Smooth muscle cell (in vitro differentiated cells): ENCODE data around the gene SYMPK. TPM values are rescaled to one million over a fixed set of nuclear protein-coding genes. Genes with fewer than 3 reads are reported as not detected.

Experiments used
- DNase-seq: peaks from one replicate; lab custom pipeline; 2025; ENCODE audit not compliant: unreplicated experiment; lab: John Stamatoyannopoulos, UW
- H2AFZ ChIP-seq: fragments of 200-600 bp; sonication (generic); 2 replicates; pipeline ENCODE4 v1.6.0; 2016; ENCODE audit warnings: antibody characterized with exemption, low read depth, mild to moderate bottlenecking
- H3F3A ChIP-seq: fragments of 200-600 bp; sonication (generic); 2 replicates; pipeline ENCODE4 v1.6.0; 2017; ENCODE audit warnings: antibody characterized with exemption, low read depth
- H3K27ac ChIP-seq: fragments of 200-600 bp; sonication (generic); 2 replicates; pipeline ENCODE4 v1.5.1; 2016; ENCODE audit warnings: low read depth, mild to moderate bottlenecking
- H3K27me3 ChIP-seq: fragments of 200-600 bp; sonication (generic); 2 replicates; pipeline ENCODE4 v1.6.1; 2016; ENCODE audit warnings: low read depth, mild to moderate bottlenecking
- H3K36me3 ChIP-seq: fragments of 200-600 bp; sonication (generic); 2 replicates; pipeline ENCODE4 v1.5.1; 2016; ENCODE audit warnings: low read depth
- H3K4me1 ChIP-seq: fragments of 200-600 bp; sonication (generic); 2 replicates; pipeline ENCODE4 v1.5.1; 2016; ENCODE audit warnings: low read depth
- H3K4me2 ChIP-seq: fragments of 200-600 bp; sonication (generic); 2 replicates; pipeline ENCODE4 v1.6.0; 2016; ENCODE audit warnings: mild to moderate bottlenecking
- H3K4me3 ChIP-seq: fragments of 200-600 bp; sonication (generic); 2 replicates; pipeline ENCODE4 v1.5.1; 2016; ENCODE audit warnings: mild to moderate bottlenecking
- H3K79me2 ChIP-seq: fragments of 200-600 bp; sonication (generic); 2 replicates; pipeline ENCODE4 v1.6.0; 2016; ENCODE audit warnings: low read depth, mild to moderate bottlenecking
- H3K9ac ChIP-seq: fragments of 200-600 bp; sonication (generic); 2 replicates; pipeline ENCODE4 v1.6.0; 2016; ENCODE audit warnings: low read depth
- H3K9me3 ChIP-seq: fragments of 200-600 bp; sonication (generic); replicated peaks from 2 replicates; pipeline ENCODE4 v1.5.1; 2016; ENCODE audit warnings: low read depth
- H4K20me1 ChIP-seq: fragments of 200-600 bp; sonication (generic); 2 replicates; pipeline ENCODE4 v1.6.0; 2016; ENCODE audit warnings: low read depth
- WGBS: methylation state at CpG from one replicate; pipeline ENCODE4 v1.1.7; 2016; ENCODE audit warnings: low lambda C conversion rate; 5-methylcytosine and 5-hydroxymethylcytosine counted together
- polyA plus RNA-seq: library from polyadenylated mRNA; unstranded; fragments of >200 nt; fragmentation: Nextera tagmentation; extraction: Ambion mirVana; gene quantifications from 2 replicates; pipeline ENCODE4 v1.2.1, GENCODE V29; 2016
- total RNA-seq: library from RNA; depleted of rRNA; stranded (reverse); fragments of >200 nt; gene quantifications from 2 replicates; pipeline ENCODE4 v1.2.3, GENCODE V29; 2014
- TF ChIP-seq, protein P1 (sequence below): fragments of 200-600 bp; sonication (generic); IDR thresholded peaks from 2 replicates; pipeline ENCODE4 v1.5.1; 2017; ENCODE audit warnings: borderline replicate concordance, mild to moderate bottlenecking, antibody characterized with exemption; ENCODE audit not compliant: insufficient read depth, poor library complexity, severe bottlenecking

The SYMPK gene
- total and polyA plus RNA-seq, 2 experiments from 2014 or later, result 28.6 to 30.9 TPM

GRCh38 chr19:45881909-45882528, 19.1 kb upstream of the SYMPK start:
- Histone ChIP-seq H3F3A (no peaks in the 10 kb centered on the region), H3K9me3 (no peaks in the 10 kb centered on the region), H3K27me3 (no peaks in the 10 kb centered on the region), H3K79me2 (peaks cover 18% of the 10 kb centered on the region), H3K4me2 (peak overlapping the region; percentile 81), H3K9ac (no peak overlapping the region), H2AFZ (no peak overlapping the region), H3K4me1 (peaks cover 18% of the 10 kb centered on the region), H3K27ac (no peak overlapping the region), H4K20me1 (peaks cover 23% of the 10 kb centered on the region), H3K4me3 (peak overlapping the region; percentile 27), H3K36me3 (no peaks in the 10 kb centered on the region)
- TF ChIP-seq, protein P1, sequence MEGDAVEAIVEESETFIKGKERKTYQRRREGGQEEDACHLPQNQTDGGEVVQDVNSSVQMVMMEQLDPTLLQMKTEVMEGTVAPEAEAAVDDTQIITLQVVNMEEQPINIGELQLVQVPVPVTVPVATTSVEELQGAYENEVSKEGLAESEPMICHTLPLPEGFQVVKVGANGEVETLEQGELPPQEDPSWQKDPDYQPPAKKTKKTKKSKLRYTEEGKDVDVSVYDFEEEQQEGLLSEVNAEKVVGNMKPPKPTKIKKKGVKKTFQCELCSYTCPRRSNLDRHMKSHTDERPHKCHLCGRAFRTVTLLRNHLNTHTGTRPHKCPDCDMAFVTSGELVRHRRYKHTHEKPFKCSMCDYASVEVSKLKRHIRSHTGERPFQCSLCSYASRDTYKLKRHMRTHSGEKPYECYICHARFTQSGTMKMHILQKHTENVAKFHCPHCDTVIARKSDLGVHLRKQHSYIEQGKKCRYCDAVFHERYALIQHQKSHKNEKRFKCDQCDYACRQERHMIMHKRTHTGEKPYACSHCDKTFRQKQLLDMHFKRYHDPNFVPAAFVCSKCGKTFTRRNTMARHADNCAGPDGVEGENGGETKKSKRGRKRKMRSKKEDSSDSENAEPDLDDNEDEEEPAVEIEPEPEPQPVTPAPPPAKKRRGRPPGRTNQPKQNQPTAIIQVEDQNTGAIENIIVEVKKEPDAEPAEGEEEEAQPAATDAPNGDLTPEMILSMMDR, result no peak
- DNase-seq, result no peak
- 34% methylated on average over 4 of the region's 4 CpGs for WGBS

DNA sequence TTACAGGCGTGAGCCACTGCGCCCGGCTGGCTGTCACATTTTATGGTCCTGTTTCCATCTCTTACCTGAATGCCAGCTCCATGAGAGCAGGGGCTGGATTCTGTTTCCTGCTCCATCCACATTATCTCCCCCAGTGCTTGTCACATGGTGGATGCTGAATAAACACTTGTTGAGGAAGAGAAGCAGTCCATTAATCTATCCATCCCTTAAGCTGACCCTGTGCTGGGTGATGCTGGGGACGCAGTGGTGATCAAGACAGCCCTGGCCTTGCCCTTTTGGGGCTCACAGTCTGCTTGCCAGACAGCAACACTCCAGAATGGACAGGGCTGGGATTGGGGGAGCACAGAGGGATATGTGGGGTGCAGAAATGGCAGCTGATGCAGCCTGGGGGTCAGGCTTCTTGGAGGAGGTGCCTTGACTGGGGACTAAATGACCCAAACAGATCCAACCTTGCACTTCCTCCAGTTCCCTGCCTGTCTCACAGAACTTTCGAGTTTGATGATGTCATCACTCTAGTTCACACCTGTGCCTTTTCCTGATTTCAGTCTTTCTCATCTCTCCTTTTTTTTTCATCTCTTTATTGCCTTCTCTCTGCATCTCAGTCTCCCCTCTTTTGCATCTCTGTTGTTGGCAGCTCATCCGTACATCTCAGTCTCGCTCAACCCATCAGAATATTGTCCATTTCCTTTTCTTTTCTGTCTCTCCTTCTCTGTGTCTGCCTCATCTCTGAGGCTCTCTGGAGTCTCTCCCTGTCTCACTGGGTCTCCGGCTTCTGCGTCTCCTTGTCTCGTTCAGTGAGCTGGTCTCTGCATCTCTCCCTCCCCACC, 18.3 kb upstream of the SYMPK start:
- no peaks in the 10 kb centered on the region for H3K9me3 ChIP-seq
- DNase-seq, result no peak
- no peaks in the 10 kb centered on the region for H3K36me3 ChIP-seq
- peaks cover 24% of the 10 kb centered on the region for H3K4me1 ChIP-seq
- no peaks in the 10 kb centered on the region for H3F3A ChIP-seq
- H3K9ac ChIP-seq, result no peak overlapping the region
- peaks cover 23% of the 10 kb centered on the region for H4K20me1 ChIP-seq
- no peak overlapping the region for H2AFZ ChIP-seq
- 69% methylated on average over 10 of the region's 10 CpGs for WGBS
- H3K4me2 ChIP-seq, result no peak overlapping the region
- H3K4me3 ChIP-seq, result no peak overlapping the region
- TF ChIP-seq, protein P1, result no peak
- no peak overlapping the region for H3K27ac ChIP-seq
- H3K79me2 ChIP-seq, result peaks cover 18% of the 10 kb centered on the region
- H3K27me3 ChIP-seq, result no peaks in the 10 kb centered on the region

GRCh38 chr19:45879971-45880370, 17.0 kb upstream of the SYMPK start:
- peaks cover 23% of the 10 kb centered on the region for H3K4me1 ChIP-seq
- no peak overlapping the region for H3K4me2 ChIP-seq
- WGBS, result 82% methylated on average over 2 of the region's 2 CpGs
- DNase-seq, result no peak
- peaks cover 18% of the 10 kb centered on the region for H4K20me1 ChIP-seq
- no peaks in the 10 kb centered on the region for H3K27me3 ChIP-seq
- no peaks in the 10 kb centered on the region for H3K36me3 ChIP-seq
- peaks cover 13% of the 10 kb centered on the region for H3K79me2 ChIP-seq
- H3K4me3 ChIP-seq, result no peak overlapping the region
- no peaks in the 10 kb centered on the region for H3F3A ChIP-seq
- H2AFZ ChIP-seq, result no peak overlapping the region
- H3K9ac ChIP-seq, result no peak overlapping the region
- TF ChIP-seq, protein P1, result no peak
- no peaks in the 10 kb centered on the region for H3K9me3 ChIP-seq
- no peak overlapping the region for H3K27ac ChIP-seq
